Cerebellar cortex (tissue), 1 donor: Measurements from ENCODE around the gene PDE1A.

Experiments used
- DNase-seq: peaks from one replicate; pipeline ENCODE4 v3.0.0-alpha.2; 2015; ENCODE audit warnings: low spot score

The PDE1A gene

DNA sequence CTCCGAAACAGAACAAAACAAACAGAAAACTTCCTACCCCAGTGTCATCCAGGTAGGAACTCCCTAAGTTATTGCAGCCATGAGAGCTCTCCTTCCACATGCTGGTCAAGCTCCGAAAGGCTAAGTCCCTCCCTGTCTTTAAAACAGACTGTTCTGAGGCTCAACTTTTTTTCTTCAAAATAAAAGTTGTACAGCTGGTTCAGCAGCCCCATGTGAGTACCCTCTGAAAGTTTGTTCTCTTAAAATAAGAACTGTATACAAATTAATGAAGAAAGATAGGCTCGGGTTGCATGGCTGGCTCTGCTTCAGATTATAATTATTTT lies at the start of gene PDE1A:
Gene PDE1A, minus strand, starts transcription at position 119 of the 323 bp plus-strand sequence.
- DNase-seq: no peak

DNA sequence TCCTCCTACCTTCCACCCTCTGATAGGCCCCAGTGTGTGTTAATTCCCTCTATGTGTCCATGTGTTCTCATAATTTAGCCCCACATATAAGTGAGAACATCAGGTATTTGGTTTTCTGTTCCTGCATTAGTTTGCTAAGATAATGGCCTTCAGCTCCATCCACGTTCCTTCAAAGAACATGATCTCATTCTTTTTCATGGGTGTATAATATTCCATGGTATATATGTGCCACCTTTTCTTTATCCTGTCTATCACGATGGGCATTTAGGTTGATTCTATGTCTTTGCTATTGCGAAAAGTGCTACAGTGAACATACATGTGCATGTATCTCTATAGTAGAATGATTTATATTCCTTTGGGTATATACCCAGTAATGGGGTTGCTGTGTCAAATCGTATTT lies 46.8 kb upstream of the PDE1A start:
- no peak for DNase-seq

DNA sequence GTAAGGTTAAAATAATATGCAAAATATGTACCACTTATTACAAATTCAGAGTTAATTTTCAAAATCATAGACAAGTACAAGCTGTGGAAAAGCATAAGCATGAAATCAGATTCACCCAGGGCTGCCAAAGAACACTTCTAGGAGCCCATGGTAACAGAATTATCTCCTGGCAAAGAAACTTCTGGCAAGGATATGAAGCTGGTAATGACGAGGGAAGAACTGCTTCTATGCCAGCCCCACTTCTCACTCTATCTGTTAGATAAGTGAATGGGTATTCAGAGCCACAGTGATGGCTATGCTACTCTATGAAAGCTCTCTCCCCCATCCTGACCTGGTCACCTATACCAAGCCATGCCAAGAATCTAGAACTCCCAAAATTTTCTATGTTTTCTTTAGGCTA lies 36.9 kb upstream of the PDE1A start:
- DNase-seq: peak; percentile 92

DNA sequence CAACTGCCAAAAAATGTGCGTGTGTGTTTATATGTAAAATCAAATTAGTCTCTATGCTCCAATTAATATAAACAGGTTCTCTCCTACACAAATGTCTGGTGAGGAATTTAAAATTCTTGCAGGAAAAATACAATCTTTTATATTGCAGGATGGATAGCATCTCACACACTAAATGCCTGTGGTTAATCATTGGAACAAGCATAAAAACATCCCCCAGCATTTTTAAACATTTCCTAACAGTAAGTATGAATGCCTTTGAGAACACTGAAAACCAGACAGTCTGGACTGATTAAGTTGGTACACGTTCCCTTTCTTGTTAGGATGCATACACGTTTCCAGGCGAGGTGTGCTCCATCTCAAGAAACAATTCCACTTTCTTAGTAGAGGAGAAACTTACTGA lies 29.9 kb upstream of the PDE1A start:
- DNase-seq: no peak

DNA sequence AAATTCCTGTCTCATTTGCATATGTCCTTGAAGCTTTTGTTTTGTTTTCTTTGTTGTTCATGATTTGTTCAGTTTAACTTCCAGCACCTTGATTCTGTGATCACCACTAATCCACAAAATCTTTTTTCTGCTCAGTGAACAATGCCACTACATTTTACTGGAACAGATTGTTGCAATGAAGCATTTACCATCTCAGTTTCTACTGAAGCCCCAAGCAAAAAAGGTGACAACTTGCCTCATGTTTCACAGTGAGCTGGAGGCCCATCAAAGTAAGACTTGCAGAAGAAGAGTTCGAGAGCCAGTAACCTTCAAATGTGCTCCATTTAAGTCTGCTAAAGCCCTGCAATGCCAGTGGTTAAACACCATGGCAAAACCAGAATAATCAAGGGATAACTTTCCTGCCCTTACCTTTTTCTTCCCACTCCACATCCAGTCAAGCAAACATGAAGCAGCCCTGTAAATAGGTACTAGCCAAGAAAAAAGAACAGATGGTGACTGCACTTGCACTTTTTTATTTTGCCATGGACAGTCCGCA lies 25.7 kb upstream of the PDE1A start:
- DNase-seq: peak; percentile 71

DNA sequence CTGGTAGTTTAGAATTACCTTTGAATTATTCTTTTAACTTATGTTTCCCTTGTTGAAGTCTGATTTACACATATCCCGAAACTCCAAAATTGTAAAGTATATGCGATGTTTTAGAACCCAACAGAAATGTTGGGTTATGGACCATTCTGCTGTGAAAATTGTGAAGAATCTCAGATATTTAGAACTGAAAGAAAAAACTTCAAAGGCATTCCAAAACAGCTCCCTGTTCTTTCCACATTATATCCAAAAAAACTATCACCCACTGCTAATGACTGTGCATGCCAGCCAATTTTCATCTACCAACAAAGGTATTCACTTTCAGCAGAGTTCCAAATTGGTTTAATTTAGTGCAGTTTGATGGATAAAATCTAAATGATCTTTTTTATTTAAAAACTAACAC lies 21.5 kb upstream of the PDE1A start:
- no peak for DNase-seq

DNA sequence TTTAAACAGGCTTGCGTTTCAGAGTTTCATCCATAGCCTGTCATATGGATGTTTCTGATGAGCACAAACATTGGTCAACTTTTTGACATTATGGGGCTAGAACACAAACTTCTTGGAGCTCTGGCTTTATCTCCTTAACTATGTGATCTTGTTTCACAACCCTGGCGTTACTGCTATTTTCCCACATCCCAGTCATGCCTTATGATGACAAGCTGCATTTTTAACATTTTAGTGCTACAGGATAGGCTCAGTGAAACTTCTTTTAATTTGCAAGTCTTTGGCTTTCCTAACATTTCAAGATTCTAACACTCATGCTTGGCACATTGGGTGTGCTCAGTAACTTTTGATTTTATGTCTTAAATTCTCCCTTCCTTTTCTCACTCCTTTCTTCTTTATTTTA lies 21.0 kb upstream of the PDE1A start:
- no peak for DNase-seq

DNA sequence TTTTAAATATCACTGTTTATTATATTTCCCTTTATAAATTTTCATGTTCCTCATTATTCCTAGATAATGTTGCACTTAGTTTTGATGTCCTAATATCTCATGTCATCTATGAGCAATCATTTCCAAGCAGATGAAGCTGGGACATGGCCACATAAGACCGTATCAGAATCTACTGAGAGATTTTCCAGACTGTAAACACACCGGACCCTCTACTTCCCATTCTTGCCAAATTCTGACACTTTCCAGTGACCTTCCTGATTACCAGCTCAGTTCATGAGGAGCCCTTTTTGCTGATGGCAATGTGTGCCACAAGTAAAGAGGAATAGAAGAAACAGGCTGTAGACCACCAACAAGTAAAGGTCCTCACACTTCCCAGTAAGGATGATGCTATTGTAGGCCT lies 20.3 kb upstream of the PDE1A start:
- no peak for DNase-seq

DNA sequence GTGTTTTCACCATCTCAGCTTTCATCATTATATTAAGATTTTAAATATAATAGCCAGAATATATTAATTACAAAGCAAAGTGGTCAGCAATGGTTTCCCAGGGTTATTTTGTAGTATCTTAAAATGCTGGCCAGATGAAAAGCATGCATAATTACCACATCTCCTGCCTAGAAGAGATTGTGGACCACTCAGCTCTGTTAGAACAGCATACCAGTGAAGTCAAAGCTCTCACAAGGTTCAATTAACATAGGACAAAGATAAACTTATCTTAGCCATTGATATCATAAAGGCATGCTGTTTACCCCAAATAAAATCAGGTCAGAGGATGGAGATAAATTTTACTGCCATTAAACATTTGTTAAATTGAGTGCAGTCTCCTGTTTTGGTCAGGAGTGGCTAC lies 19.3 kb upstream of the PDE1A start:
- no peak for DNase-seq

DNA sequence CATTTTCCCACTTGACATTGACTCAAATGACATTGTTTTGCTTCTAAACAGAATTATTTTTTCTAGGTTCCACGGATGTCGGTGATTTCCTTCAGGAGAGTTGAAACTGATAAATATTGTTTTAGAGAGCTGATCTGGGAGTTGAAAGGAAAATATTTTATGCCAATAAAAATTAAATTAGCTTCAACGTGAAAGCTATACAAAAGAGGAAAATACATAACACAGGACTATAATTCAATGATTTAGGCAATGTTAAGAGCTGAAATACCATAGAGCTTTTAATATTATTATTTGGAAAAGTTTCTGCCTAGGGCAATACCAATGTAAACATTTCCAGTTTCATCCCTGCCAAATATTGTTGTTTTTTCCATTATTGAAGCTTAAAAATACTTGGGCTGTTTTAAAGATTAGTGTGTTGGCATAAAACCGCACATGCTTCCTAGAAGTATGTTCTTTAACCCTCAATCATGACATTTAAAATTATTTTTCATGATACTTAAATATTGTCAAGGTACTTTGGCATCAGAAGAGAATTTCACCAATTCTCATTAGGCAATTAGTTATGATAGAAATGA lies 18.6 kb upstream of the PDE1A start:
- DNase-seq: no peak

DNA sequence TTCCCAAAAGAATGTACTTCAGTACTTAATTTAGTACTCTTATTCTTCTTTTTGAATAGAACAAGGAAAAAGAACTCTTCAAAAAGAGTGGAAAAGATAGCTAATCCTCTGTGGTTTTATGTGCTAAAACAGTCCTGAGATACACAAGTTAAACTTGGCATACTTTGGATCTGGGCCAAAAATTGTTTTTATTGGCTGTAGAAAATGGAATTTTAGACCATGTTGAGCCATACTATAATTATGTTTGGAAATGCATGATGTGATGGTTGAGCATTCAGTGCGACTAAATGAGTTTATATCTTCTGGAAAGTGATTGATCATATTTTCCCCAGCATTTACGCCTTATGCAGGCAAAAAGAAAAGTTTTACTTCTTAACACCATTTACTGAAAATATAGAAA lies 18.0 kb upstream of the PDE1A start:
- DNase-seq: no peak

DNA sequence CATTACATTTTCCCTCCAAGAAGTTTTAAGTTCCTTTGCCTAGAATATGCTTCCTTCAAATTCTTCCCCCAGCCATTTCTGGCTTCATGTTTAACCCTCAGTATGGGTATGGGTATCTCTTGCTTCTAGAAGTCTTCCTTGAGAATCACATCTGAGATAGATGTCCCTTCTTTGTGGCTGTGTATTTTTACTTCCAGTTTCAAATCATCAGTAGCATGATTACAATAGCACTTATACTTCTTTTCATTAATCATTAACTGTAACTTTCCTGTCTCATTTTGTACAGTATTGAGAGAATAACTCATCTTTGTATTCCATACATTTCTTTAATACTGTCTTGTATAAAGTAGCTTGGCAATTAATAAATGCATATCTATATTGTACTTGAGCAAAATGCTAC lies 17.3 kb upstream of the PDE1A start:
- DNase-seq: no peak

DNA sequence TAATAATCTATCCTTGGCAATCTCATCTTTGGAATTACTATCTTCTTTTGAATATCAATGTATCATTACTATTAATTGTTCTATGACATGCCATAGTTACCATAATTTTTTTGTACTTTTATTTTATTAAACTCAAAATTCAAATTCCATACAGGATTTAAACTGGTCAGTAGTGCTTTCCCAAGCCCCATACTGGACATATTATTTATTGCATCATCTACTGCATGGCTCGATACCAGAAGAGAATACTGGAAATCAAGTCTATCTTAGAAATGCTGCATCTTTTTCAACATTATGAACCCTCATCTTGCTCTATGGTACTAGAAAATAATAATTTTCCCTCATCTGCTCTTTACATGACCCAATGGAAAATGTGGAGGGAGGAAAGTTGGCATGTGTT lies 9.4 kb upstream of the PDE1A start:
- DNase-seq: no peak

DNA sequence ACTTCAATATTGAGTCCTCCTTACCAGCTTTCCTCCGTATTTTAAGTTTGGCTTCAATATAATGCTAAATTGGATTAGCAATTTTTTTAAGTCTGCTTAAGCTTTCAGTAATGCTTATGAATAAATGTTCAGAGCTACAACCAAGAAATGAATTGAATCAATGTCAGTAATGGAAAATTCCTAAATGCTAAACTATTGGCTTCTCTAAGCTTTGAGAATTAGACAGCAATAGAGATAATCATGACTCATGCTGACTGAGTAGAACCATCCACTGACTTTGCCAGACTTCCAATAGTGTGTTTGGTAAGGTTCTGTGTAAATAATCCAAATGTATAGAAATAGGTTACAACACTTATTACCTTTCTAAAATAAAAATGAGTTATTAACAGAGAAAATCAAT lies 8.9 kb upstream of the PDE1A start:
- no peak for DNase-seq

DNA sequence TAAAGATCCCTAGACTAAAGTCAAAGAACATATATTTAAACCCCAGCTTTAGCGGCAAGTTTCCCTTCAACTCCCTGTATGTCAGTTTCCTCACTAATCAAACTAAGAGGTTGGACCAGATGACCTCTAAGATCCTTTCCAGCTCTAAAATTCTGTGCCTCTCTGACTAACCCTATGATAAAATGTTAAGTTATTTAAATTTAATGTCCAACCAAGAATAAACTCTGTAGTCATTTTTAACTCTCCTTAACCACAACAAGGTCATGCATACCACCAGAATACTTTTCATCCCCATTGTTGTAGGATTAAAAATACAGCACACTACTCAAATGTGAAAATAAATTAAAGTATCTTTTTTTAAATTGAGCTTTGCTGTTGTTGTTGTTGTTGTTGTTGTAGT lies 5.2 kb upstream of the PDE1A start:
- DNase-seq: no peak

DNA sequence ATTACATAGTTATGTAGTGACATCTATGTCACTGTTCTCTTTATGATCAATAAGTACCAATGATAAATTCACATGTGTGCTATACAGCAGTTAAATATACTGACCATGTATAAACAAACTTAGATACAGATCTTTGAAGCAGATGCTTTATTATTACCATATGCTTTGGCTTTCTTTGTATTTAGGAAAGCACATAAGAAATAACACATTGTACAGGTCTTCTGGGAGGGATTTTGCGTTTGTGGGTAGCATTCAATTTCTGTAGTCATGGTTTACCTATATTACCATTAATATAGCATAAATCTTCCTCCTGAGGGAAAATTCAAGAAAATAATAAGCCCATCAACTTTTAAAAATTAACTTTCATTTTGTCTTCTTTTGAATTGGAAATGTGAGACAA lies 1.6 kb upstream of the PDE1A start:
- DNase-seq: no peak

DNA sequence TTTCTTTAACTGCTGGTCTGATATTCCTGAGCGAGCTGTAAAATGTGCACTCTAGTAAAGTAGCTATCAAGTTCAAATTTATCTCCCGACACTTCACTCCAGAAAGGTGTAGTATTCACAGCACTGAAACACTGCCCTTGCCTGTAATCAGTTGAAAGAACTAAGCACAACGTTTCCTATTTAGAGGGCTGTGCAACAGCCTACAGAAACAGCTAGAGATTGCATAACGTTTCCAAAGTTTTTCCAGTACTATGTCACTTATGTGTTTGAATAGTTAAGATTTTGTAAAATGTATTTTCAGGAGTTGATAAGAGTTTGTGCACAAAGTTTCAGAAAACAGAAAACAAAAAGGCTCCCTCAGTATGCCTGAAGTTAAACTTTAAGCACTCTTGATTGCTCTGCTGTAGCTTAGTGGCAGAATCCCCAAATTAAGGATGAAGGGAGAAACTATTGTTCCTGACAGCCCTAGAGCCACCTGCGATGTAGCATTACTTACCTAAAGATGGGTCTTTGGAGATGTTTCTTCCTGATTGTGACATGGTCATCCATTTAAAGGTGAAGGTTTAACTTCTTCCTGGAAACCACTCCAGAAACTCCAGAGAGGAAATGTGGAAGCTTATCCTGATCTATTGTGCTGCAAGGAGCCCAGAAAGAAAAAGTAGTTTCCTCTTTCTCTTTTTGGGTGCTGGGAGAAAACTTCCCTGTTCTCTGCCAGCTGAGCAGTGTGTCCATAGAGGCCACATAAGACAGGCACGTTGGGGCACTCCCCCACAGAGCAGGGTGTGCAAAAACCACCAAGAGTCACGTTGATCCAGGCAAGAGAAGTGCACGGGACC lies 536 bp downstream of the PDE1A start:
- DNase-seq: no peak

DNA sequence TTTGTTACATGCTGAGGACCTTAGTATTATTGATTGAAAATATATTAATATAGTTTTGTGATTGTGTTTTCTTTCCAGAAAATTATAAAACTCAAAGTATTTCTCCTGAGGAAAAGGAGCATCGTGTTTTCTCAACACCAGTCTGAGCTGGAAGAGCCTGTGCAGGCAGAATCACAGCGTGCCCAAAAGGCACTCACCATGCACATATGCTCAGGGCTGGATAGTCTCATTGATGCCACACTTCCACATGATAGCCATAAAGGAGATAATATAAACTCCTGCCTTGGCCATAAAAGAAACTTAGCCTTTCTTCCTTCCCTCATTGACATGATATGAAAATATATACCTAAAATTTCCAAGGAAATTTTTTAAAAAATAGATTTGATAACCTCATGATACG lies 4.0 kb downstream of the PDE1A start:
- DNase-seq: peak; percentile 80

DNA sequence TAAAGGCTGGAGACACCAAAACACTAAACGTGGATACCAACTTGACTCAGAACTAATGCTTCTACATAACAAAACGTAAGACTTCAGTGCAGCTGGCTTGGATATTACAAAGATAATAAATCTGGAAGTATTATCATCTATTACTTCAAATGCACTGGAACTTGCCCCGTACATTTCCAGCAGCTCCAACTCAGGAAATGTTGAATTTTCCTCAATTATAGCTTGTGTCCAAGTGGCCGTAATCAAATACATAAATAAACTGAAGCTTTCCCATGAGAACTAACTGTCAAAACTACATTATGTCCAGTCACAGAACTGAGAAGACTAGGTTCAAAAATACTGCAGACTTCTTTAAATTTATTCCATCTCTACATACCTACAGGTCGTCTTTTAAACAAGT lies 6.2 kb downstream of the PDE1A start:
- DNase-seq: no peak

DNA sequence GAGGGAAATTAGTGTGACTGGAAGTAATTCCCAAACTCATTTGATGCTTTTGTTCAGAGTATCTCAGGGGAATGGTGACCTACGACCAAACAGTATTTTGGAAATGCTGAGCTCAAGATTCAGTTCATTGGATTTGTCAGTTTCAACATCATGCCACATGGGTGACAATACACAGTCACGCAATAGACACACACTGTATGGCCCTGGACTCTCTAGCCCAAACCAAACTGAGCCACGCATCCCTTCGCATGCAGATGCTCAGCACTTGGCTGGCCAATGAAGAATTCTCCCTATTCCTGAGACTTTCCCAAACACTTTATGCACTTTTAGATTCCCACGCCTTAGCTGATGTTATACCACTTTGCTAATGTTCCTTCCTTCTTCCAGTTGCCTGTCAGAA lies 10.0 kb downstream of the PDE1A start:
- no peak for DNase-seq

DNA sequence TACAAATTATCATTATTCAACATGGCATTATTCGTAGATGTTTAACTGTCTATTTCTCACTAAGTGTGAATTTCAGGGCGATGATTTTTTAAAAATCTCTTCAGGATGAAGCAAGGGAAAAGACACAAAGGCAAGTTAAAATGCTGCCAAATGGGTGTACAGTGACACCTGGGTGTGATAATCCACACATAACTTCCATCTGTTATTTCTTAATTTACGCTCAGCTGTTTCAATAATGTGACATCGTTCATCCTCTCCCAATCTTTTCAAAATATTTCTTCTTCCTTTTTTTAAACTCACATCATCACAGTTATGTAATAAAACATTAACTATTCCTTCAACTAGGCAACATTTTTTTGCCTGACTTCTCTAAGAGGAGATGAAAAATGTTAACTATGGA lies 10.6 kb downstream of the PDE1A start:
- peak; percentile 72 for DNase-seq

DNA sequence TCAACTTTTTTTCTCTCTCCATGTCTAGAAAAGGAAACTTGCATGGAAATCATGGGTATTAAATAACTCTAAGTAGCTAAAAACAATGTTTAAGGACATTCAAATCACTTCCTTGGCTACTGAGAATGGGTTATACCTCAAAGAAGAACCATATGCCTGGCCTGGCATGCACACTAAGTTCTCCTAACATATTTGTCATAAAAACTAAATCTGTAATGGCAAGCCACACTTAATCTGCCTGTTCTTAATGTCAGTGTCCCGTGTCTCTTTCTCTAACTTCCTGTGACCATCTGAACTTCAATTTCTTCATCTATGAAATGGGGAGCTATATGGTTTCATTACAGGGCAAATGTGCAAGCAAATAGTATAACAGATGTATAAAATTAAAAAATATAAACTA lies 11.1 kb downstream of the PDE1A start:
- peak; percentile 62 for DNase-seq

DNA sequence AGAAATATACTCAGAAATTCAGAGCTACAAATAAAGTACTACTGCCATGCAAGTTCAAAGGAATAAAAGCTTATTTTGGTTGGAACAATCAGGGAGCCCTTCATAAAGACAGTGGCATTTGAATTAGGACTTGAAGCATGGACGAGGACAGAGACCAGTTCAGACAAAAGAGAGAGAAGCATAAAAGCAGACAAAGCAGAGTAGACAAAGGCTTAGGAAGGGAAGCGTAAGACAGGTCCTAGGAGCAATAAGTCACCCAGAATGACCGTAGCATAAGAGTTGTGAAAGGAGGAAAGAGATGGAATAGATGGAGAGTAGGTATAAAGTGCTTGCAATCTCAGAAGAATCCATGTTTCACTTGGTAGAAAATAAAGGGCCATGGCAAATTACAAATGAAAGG lies 14.0 kb downstream of the PDE1A start:
- DNase-seq: no peak

DNA sequence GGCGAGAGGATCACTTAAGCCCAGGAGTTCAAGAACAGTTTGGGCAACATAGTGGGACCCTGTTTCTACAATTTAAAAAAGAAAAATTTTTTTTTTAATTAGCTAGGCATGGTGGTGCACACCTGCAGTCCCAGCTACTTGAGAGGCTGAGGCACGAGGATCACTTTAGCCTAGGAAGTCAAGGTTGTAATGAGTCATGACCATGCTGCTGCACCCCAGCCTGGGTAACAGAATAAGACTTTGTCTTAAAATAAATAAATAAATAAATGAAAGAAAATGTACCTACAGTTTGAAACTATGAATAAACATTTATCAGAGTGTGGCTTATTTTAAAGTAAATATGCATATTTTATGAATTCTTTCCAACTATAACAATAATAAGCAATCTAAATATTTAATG lies 16.7 kb downstream of the PDE1A start:
- no peak for DNase-seq
